Anterior cingulate cortex (tissue), 58 donors: Measurements from ENCODE around the gene MYL3.

Experiments used
- DNase-seq, 58 donors: peaks; one replicate each; lab custom pipeline; 2025; lab: John Stamatoyannopoulos, UW

MYL3 gene

DNA sequence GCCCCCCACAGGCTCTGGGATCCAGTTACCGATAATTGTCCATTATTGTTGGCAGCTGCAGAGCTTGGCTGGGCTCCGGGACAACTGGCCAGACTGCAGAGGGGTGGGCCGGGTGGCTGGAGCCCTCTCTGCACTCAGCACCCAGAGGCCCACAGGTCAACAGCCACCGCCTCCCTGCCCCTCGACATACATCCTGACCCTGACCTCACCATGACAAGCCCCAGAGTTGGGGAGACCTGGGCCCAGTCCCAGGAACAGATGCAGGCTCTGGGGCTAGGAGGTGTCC lies 36.7 kb upstream of the MYL3 start:
- DNase-seq: peak in 26 of 58 donors; percentile 14 to 63 (median 31)

DNA sequence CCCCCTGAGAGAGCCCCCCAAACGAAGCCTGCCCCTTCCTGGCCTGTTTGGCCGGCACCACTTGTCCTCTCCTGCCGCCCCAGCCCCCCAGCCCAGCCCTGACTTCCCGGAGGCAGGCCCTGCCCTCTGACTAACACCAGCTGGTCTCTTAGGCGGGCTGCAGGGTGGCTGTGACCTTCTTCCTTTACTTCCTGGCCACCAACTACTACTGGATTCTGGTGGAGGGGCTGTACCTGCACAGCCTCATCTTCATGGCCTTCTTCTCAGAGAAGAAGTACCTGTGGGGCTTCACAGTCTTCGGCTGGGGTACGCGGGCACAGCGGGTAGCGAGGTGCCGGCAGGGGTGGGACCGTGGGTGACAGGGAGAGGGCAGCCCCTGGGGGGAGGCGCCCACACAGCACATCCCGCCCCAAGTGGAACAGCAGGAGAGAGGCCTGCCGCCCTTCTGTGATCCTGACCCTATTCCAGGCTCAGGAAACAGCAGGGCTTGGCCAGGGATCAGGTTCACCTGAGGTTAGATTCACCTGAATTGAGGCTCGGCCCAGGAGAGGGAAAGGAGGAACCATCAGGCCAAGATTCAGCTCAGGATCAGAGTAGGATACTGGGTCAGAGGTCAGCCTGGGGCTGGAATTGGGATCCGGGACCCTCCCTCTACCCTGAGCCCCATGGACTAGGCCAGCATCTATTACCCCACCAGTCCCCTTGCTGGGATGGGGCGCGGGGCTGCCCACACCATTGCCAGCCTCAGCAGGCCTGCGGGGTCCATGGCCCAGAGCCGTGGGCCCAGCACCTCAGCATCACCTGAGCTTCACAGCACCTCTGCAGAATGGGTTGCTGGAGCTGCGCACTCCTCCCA lies 36.1 kb upstream of the MYL3 start:
- DNase-seq: peak in 1 of 58 donors; percentile 50

DNA sequence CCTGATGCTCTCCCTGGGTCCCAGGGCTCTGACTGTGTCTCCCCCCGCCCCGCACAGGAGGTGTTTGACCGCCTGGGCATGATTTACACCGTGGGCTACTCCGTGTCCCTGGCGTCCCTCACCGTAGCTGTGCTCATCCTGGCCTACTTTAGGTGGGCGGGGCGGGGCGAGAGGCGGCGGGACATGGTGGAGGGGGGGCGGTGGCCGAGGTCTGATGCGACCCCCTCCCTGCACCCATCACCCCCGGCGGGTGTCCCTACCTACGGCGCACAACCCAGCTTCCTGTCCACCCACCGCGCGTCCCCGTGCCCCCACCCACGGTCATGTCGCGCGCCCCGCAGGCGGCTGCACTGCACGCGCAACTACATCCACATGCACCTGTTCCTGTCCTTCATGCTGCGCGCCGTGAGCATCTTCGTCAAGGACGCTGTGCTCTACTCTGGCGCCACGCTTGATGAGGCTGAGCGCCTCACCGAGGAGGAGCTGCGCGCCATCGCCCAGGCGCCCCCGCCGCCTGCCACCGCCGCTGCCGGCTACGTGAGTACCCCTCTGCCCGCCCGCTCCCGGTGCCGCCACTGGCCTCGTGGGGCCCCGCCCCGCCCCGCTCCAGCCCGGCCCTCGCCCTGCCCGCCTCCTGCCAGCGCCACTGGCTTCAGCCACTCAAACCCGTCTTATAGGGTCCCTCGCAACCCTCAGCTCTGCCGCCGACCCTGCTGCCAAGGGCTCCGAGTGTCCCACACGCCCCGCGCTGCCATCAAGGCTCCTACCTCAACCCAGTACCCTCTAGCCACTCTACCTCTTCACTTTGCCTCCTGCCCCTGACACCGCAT lies 35.3 kb upstream of the MYL3 start:
- peak in 5 of 58 donors; percentile 13 to 84 (median 33) for DNase-seq

DNA sequence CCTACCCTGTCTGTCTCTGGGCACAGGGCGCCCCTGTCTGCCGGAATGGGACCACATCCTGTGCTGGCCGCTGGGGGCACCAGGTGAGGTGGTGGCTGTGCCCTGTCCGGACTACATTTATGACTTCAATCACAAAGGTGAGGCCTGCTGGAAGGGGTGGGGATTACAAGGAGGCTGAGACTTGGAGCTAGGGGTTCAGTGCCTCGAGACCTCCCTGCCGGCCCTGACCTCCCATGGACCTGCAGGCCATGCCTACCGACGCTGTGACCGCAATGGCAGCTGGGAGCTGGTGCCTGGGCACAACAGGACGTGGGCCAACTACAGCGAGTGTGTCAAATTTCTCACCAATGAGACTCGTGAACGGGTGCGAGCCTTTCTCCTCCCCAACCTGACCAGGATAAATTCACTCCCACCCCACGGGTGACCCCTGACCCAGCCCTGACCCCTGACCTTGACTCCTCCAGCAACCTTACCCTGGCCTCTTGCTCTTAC lies 34.6 kb upstream of the MYL3 start:
- DNase-seq: peak in 1 of 58 donors; percentile 83

DNA sequence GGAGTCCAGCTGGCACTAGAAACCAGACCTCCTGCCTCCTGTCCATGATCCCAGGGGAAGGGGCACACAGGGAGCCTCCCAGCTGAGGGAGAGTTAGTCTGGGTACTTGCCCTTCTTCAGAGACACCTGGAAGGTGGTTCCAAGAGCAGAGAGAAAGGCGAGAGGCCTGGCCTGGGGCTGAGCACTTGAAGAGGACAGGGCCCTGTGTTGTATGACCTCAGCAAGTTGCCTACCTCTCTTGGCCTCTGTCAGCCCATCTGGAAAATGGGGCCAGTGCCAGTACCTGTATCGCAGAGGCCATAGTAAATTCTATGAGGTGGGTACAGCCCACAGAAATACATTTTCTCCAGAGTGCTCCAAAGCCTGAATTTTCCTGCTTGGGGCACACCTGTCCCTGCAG lies 33.8 kb upstream of the MYL3 start:
- no peak for DNase-seq

DNA sequence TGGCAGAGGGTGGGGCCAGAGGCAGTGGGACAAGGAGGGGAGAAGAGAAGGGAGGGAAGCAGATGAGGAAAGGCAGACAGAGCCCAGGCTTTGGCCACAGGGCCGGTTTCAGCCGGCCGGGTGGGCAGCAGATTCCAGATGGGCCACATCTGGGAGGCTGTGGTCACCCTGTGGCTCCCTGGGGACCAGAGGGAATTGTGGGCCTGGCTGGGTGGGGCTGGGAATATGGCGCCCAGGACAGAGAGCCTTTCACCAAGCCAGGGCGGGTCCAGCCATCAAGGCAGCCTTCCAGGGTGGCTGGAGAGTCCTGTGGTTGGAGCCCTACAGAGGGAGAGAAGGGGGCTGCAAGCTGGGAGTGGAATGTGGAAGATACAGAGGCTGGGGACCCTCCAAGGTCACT lies 33.1 kb upstream of the MYL3 start:
- DNase-seq: no peak

DNA sequence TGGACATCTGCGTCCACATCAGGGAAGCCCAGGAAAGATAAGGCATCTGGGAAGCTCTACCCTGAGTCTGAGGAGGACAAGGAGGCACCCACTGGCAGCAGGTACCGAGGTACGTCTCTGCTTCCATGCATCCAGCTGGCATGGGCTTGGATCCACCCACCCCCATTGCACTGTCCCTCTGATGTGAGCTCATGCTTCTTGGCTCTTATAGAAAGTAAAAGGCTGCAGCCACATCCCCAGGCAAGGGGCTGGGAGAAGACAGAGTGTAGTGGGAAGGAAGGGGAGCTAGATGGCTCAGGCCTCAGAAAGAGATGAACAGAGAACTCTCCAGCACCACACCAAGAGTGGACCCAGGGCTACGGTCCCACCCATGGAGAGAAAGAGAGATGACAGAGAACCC lies 32.5 kb upstream of the MYL3 start:
- no peak for DNase-seq

DNA sequence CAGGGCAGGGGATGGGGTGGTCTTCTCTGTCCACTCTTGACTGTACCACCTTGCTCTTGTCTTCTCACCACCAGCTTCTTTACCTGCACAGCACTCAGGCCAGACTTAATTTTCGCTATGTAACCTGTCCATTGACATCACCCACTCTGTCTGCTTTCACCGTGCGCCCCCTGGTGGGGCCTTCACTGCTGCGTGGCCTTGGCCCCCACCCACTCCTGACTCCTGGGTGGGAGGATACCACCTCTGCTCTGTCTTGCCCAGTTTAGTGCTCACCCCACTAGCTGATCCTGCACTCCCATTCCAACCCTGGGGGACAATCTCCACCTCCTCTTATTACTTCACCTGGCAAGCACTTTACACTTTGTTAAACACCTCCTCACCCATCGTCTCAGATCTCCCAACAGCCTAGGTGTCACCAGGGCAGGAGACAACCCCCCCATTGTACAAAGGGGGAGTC lies 32.0 kb upstream of the MYL3 start:
- DNase-seq: peak in 16 of 58 donors; percentile 9 to 58 (median 20)

DNA sequence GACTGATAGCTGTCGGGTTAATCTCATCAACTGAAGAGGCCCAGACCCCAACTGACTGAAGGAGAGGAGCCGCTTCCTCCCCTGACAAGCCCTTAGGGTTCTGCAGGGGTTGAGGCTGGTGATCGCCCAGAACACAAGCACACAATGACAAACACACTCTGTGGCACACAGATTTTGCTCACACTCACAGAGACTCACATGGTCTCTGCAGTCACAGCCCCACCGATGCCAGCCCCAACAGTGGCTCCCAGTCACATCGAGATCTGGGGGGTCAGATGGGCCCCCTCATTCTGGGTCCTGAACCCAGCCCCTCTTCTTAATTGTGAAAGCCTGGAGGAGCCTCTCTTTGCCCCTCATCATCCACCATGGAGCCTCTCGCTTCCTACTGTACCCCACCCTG lies 31.0 kb upstream of the MYL3 start:
- no peak for DNase-seq

DNA sequence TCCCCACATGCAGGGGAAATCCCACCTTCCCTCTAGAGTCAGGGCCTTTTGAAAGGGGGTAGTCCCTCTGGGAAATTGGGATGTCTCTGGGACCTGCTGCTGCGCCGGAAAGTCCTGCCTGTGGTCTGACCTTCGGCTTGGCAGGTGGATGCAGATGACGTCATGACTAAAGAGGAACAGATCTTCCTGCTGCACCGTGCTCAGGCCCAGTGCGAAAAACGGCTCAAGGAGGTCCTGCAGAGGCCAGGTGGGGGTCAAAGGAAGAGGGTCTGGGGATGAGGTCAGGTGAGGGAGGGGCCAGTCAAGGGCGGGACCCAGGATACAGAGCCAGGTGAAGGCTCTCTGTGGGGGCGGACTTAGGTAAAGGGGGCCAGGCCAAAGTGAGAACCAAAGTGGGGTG lies 30.5 kb upstream of the MYL3 start:
- DNase-seq: no peak

DNA sequence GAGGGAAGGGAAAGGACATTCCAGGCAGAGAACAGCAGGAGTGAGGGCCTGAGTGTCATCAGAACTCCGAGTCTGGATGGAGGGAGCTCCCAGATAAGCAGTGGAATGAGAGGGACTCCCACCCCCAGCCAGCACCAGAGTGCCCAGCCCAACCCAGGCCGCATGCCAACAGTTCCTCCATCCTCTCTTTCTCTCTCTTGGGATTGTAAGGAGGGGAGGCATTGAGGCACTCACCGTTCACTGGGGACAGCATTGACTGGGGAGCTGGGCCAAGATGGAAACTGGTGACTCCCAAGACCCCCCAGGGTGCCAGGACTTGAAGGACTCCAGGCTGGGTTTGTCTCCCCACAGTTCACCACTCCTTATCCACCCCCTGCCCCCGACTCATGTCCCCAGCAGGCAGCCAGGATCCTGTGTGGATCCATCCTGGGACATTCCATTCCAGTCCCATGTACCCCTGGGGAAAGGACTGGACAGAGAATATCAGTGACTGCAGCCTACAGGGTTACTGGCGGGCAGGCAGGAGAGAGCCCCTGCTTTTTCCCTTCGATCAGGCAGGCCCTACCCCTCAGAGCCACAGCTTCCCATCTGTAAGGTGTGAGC lies 30.0 kb upstream of the MYL3 start:
- no peak for DNase-seq

DNA sequence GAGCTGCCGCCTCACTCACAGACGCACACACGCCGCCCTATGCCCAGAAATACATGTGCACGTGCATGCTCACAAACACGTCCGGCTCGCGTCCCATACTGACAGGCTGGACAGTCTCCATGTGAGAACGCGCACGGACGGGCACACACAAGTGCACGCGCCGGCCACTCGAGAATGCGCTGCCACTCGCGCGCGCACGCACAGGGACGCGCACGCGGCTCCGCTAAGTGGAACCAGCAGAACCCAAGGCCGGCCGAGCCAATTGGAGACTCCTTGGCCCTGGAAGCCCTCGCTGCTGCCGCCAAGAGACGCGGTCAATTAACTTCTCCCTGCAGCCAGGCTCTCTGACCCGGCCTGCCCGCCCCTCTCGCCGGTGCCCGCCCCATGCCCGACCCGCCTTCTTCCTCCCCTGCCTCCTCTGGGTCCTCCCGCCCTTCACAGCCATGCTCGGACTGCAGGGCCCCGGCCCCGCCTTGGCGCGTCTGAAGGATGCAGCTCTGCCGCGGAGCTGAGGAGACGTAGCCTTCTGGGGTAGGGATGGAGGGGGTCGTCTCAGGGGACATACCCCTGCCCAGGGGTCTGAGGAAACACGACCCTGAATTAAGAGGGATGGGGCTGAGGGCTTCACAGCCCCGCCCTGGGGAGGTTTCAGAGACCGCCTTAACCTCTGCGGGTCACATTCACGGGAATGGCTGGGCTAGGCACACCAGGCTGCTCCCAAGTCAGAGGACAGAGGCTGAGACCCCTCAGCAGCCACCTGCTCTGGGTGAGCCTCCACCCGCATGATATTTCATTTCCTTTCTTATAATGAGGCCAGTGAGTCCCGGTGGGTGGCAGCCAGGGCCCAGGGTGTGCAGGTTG lies 29.3 kb upstream of the MYL3 start:
- peak in 56 of 58 donors; percentile 23 to 89 (median 72) for DNase-seq

DNA sequence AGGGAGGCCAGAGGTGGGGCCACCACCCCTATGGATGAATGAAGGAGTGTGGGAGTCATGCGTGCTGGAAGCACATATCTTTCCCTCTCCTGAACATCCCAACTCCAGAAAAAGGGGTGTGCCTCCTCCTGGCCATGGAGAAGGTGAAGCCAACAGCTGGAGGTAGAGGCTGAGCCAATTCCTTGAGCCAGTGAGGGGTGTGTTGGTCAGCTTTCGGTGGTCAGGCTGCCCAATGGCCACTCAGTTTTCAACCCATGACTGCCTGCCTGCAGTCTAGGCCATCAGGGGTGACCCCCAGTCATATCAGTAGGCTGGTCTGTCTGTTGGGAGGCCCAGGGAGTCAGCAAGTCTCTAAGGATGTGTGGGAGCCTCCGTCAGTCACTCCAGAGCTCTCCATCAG lies 27.9 kb upstream of the MYL3 start:
- DNase-seq: no peak

DNA sequence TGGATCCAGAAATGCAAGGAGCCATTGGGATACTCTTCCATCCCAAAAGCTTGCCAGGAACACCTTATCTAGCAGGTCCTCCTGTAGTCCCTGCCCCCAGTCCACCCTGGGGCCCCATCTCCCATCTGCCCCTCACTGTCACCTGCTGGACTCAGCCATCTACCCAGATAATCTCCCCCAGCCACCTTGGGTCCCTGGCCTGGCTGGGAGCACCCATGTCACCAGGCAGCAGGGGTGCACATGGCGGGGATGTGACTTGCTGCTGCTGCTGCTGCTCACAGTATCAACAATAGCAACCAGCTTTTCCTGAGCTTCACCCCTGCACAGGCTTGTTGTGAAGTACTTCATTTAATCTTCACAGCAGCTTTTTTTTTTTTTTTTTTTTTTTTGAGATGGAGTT lies 26.9 kb upstream of the MYL3 start:
- no peak for DNase-seq

DNA sequence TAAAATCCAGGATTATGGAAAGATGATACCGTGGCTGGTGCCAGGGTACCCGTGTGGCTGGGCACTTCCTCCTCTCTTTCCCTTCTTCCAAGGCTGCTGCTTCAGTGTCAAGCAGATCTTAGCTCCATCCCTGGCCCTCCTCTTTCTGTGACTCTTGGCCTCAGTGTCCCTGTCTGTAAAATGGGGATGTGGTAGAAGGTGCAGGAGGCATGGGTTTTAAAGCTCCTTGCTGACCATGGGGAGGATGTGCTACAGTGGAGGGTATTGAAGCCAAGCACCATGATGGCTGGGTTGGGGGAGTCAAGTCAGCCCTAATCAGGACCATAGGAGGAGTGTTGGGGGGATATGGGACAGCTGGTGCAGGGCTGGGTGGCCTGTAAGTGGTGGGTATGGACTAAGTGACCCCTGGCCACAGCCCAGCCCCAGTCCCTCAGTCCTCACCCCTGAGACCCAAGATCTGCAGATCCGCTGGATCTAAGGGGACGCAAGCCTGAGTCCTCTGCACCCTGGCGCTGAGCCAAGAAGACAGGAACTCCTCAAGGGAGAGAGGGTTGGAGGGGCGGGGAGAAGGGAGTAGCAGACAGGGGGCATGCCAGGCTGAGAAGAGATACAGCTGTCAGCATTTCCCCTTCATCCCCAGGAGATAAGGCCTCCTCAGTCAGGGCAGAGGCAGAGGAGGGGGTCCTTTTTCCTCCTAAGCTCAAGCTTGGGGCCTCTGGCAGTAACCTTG lies 26.3 kb upstream of the MYL3 start:
- DNase-seq: peak in 1 of 58 donors; percentile 10

DNA sequence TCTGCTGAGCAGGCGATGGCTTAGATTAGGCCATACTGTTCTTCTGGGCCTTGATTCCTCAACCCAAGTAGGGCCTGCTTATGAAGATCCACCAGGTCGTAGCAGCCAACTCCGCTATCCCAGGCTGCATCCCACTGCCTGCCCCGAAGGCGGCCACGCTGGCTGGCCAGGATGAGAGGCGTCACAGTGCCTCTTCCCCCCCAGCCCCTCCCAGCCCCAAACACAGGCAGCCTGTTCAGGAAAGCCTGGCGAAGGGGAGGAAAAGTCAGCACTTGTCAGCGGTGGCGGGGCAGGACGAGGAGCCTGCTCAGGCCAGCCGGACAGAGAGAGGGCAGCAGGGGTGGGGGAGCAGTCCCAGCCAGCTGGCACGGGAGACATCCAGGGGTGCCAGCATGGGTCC lies 25.5 kb upstream of the MYL3 start:
- peak in 2 of 58 donors; percentile 27 to 45 for DNase-seq

DNA sequence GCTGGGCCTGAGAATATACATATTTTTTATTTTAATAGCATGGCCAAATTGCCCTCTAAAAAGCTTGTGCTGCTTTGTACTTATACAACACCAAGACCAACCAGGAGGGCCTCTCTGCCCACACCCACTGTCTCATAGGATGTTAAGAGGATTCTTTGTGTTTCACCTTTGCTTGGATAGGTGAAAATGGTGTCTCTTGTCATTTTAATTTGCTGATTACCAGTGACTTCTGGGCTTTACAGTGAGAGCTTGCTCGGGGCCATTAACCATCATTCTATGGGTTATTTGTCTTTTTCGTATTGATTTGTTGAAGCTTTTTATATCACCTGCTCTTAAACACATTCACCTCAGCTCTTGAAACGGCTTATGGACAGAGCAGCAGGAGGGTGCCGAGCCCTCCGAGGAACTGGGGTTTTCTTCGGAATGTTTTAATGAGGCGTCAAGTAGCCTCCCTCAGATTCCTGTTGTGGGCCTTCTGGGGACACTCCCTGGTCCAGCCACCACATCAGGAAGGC lies 24.8 kb upstream of the MYL3 start:
- DNase-seq: no peak

DNA sequence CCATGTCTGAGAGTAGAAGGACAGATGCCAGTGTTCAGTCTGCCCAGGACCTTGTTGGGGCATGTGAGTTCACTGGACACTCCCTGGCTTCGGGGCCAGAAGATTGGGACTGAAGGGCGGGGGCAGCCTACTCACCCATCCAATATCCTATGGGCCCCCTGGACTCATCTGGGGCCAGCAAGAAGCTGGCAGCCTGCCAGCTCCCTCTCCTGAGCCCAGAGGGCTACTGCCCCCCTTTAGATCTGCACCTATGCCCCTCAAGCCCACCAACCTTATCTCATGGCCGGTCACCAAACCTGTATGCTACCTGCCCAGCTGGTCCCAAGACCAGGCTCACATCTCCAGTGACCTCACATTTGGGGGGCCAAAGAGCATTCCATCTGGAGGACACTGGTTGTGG lies 22.4 kb upstream of the MYL3 start:
- no peak for DNase-seq

DNA sequence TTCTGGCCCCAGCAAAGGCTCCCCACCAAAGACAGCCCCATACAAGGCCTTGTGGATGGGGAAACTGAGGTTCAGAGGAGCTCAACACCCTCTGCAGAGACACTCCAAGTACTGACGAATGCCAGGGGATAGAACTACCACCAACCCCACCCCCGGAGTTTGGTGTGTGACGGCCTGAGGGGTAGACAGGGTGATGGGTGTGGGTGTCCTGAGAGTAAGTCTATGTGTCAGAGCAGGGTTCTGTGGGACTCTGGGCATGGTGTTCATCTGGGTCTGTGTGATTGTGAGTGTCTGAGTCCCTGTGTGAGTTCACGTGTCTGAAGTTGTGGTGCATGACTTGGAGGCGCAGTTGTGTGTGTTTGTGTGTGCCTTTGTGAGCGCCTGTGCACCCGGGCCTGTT lies 21.7 kb upstream of the MYL3 start:
- DNase-seq: no peak
